HEK293T (cell line): ENCODE data around the gene WDR62.

ENCODE experiments used
- CTCF ChIA-PET: fragments of 350-600 bp; formaldehyde crosslinking; extraction: SDS; loops from one replicate; lab custom pipeline; 2021; ENCODE audit warnings: antibody characterized with exemption, inconsistent platforms; lab: Yijun Ruan, JAX
- POLR2A ChIA-PET: fragments of 350-600 bp; formaldehyde crosslinking; extraction: SDS; loops from one replicate; lab custom pipeline; 2020; ENCODE audit warnings: antibody characterized with exemption, inconsistent platforms; lab: Yijun Ruan, JAX
- DNase-seq: peaks from one replicate; pipeline ENCODE4 v3.0.0; 2012; ENCODE audit warnings: mixed read lengths; ENCODE audit errors: extremely low spot score
- ARNT ChIP-seq: fragments of 450-650 bp; IDR thresholded peaks from 2 replicates; pipeline ENCODE4 v1.6.1; 2017; ENCODE audit warnings: mild to moderate bottlenecking
- BHLHE40 ChIP-seq: fragments of 450-650 bp; IDR thresholded peaks from 2 replicates; pipeline ENCODE4 v1.6.1; 2016; ENCODE audit warnings: mild to moderate bottlenecking, moderate library complexity, borderline replicate concordance
- ELF4 ChIP-seq: fragments of 450-650 bp; IDR thresholded peaks from 2 replicates; pipeline ENCODE4 v1.6.1; 2017; ENCODE audit warnings: antibody characterized with exemption
- FOXA1 ChIP-seq: fragments of 450-650 bp; IDR thresholded peaks from 2 replicates; pipeline ENCODE4 v1.6.1; 2016; ENCODE audit warnings: mild to moderate bottlenecking
- FOXK2 ChIP-seq: fragments of 450-650 bp; IDR thresholded peaks from 2 replicates; pipeline ENCODE4 v1.6.1; 2016; ENCODE audit warnings: mild to moderate bottlenecking
- FOXM1 ChIP-seq: fragments of 450-650 bp; IDR thresholded peaks from 2 replicates; pipeline ENCODE4 v1.6.1; 2017; ENCODE audit warnings: mild to moderate bottlenecking, borderline replicate concordance
- HDGF ChIP-seq: fragments of 450-650 bp; IDR thresholded peaks from 2 replicates; pipeline ENCODE4 v1.6.1; 2017; ENCODE audit warnings: antibody characterized with exemption, borderline replicate concordance
- L3MBTL2 ChIP-seq: fragments of 450-650 bp; conservative IDR thresholded peaks from 2 replicates; pipeline ENCODE4 v1.6.1; 2016; ENCODE audit warnings: mild to moderate bottlenecking
- PKNOX1 ChIP-seq: fragments of 450-650 bp; IDR thresholded peaks from 2 replicates; pipeline ENCODE4 v1.6.1; 2016
- SP1 ChIP-seq: fragments of 450-650 bp; IDR thresholded peaks from 2 replicates; pipeline ENCODE4 v1.6.1; 2017
- SUZ12 ChIP-seq: fragments of 450-650 bp; IDR thresholded peaks from 2 replicates; pipeline ENCODE4 v1.6.1; 2016; ENCODE audit warnings: mild to moderate bottlenecking
- TARDBP ChIP-seq: fragments of 450-650 bp; IDR thresholded peaks from 2 replicates; pipeline ENCODE4 v1.6.1; 2016
- ZNF384 ChIP-seq: fragments of 450-650 bp; IDR thresholded peaks from 2 replicates; pipeline ENCODE4 v1.6.1; 2016

WDR62 gene

GRCh38 chr19:36153126-36153525 is 98.4 kb downstream of the WDR62 start:
- ChIA-PET CTCF (no interaction called here), POLR2A (interaction anchor here (1.0 kb wide), 1 partner anchor 38 kb away, joined by 4 read pairs; the partner anchor contains the start of genes POLR2I and TBCB)
- no peak for DNase-seq
- TF ChIP-seq ZNF384, result no peak
- TF ChIP-seq ELF4, result no peak
- TF ChIP-seq L3MBTL2, result no peak
- no peak for TF ChIP-seq HDGF
- no peak for TF ChIP-seq TARDBP
- no peak for TF ChIP-seq FOXM1
- no peak for TF ChIP-seq ARNT
- no peak for TF ChIP-seq FOXA1
- no peak for TF ChIP-seq FOXK2
- no peak for TF ChIP-seq SUZ12
- no peak for TF ChIP-seq SP1
- TF ChIP-seq BHLHE40, result no peak
- TF ChIP-seq PKNOX1, result no peak
